HepG2 (cell line): Measurements from ENCODE around the gene RNF150.

ENCODE experiments used
- BCL6 ChIP-seq: IDR thresholded peaks from 2 replicates; pipeline ENCODE4 v1.6.1; 2016; ENCODE audit warnings: missing genetic modification reagents, missing compliant biosample characterization
- CTCF ChIP-seq: sonication (generic); formaldehyde crosslinking; IDR thresholded peaks from 2 replicates; pipeline ENCODE4 v1.5.0; 2020; ENCODE audit warnings: mild to moderate bottlenecking, missing genetic modification reagents, moderate library complexity
- EZH2 ChIP-seq: conservative IDR thresholded peaks from 2 replicates; pipeline ENCODE4 v1.6.1; 2012; ENCODE audit warnings: mild to moderate bottlenecking, low read depth, low read length, moderate library complexity
- MXI1 ChIP-seq: IDR thresholded peaks from 3 replicates; pipeline ENCODE4 v1.6.1; 2012; ENCODE audit warnings: low read depth, low read length, inconsistent platforms, borderline replicate concordance
- TRIM24 ChIP-seq: sonication (generic); formaldehyde crosslinking; IDR thresholded peaks from 2 replicates; pipeline ENCODE4 v1.8.0; 2022; ENCODE audit warnings: mild to moderate bottlenecking, missing genetic modification reagents
- TF ChIP-seq, protein P1 (sequence below): sonication (generic); formaldehyde crosslinking; IDR thresholded peaks from 2 replicates; pipeline ENCODE4 v1.4.0; 2020; ENCODE audit warnings: missing genetic modification reagents

DNA sequence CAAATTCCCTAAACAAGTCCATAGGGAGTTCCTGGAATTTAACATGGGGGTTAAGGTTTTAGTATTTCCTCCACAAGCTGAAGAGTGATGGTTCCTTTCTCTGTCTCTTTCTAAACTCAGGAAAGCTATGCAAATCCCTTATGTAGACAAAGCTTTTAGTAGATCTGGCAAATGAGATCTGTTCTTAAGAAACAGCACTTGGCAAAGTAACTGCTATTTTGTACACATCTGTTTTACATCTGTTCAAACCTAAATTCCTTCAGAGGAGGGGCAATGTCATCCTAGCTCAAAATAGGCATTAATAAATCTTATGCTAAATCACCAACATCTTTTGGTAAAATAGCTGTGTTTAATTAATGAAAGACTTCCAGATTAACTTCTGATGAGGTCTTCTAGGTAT lies 239.3 kb downstream of the RNF150 start:
- TF ChIP-seq TRIM24 (CRISPR knock-in tag) = no peak
- no peak for TF ChIP-seq BCL6 (CRISPR knock-in tag)
- TF ChIP-seq CTCF (CRISPR knock-in tag) = no peak
- TF ChIP-seq EZH2 = no peak
- TF ChIP-seq, protein P1, sequence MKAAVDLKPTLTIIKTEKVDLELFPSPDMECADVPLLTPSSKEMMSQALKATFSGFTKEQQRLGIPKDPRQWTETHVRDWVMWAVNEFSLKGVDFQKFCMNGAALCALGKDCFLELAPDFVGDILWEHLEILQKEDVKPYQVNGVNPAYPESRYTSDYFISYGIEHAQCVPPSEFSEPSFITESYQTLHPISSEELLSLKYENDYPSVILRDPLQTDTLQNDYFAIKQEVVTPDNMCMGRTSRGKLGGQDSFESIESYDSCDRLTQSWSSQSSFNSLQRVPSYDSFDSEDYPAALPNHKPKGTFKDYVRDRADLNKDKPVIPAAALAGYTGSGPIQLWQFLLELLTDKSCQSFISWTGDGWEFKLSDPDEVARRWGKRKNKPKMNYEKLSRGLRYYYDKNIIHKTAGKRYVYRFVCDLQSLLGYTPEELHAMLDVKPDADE = no peak
- TF ChIP-seq MXI1 = no peak
